Natural killer cell (primary cell): Measurements from ENCODE around the gene HES3. TPM values are rescaled to one million over a fixed set of nuclear protein-coding genes. Genes with fewer than 3 reads are reported as not detected.

Experiments
- ATAC-seq, 3 donors: fragments of 150-1000 bp in 2 of 3; fragments of 200-7000 bp in 1 of 3; cut with Tn5 transposase; 1 replicate in 1 of 3; 2 replicates in 2 of 3; pipeline ENCODE4 v1.10.0; 2021; ENCODE audit warnings: mild to moderate bottlenecking in 2 of 3, moderate library complexity in 2 of 3
- DNase-seq, 2 donors: peaks; one replicate each; pipeline versions ENCODE4 v3.0.0 to v3.0.0-alpha.2; 2013 to 2021; ENCODE audit warnings: mixed read lengths in 1 of 2
- H3K27ac ChIP-seq: one replicate; pipeline ENCODE4 v1.5.1; 2013; ENCODE audit warnings: mild to moderate bottlenecking, low read length
- H3K27me3 ChIP-seq: one replicate; pipeline ENCODE4 v1.6.1; 2013; ENCODE audit warnings: low read length; ENCODE audit not compliant: control insufficient read depth, insufficient read depth
- H3K36me3 ChIP-seq: one replicate; pipeline ENCODE4 v1.6.1; 2013; ENCODE audit warnings: low read length; ENCODE audit not compliant: control insufficient read depth, insufficient read depth
- H3K4me1 ChIP-seq: one replicate; pipeline ENCODE4 v1.6.1; 2013; ENCODE audit warnings: low read length; ENCODE audit not compliant: control insufficient read depth, insufficient read depth
- H3K4me3 ChIP-seq: one replicate; pipeline ENCODE4 v1.5.1; 2013; ENCODE audit warnings: low read length
- H3K9me3 ChIP-seq: one replicate; pipeline ENCODE4 v1.6.1; 2013; ENCODE audit warnings: low read length; ENCODE audit not compliant: control insufficient read depth, insufficient read depth
- H3K27ac Mint-ChIP-seq, 2 donors: one replicate each; pipeline ENCODE4 v1.8.0; 2022; ENCODE audit warnings: mild to moderate bottlenecking in 2 of 2, mixed read lengths in 2 of 2, moderate library complexity in 1 of 2
- H3K27me3 Mint-ChIP-seq, 2 donors: one replicate each; pipeline ENCODE4 v1.8.0; 2022; ENCODE audit warnings: low read depth in 2 of 2, mixed read lengths in 2 of 2
- H3K36me3 Mint-ChIP-seq: one replicate; pipeline ENCODE4 v1.8.0; 2022; ENCODE audit warnings: mixed read lengths
- H3K4me1 Mint-ChIP-seq, 2 donors: one replicate each; pipeline ENCODE4 v1.8.0; 2022; ENCODE audit warnings: mixed read lengths in 2 of 2
- H3K4me3 Mint-ChIP-seq: one replicate; pipeline ENCODE4 v1.8.0; 2022; ENCODE audit warnings: mild to moderate bottlenecking, moderate library complexity, mixed read lengths
- H3K9me3 Mint-ChIP-seq, 2 donors: one replicate each; pipeline ENCODE4 v1.8.0; 2022; ENCODE audit warnings: mixed read lengths in 2 of 2
- CTCF ChIP-seq: fragments of 200-600 bp; IDR thresholded peaks from one replicate; pipeline ENCODE4 v1.8.0; 2022; ENCODE audit warnings: antibody characterized with exemption
- WGBS: methylation state at CpG from one replicate; pipeline ENCODE4 v1.1.7; 2013; ENCODE audit warnings: missing lambda C conversion rate; ENCODE audit not compliant: insufficient coverage; 5-methylcytosine and 5-hydroxymethylcytosine counted together
- intact Hi-C: fragments of 100-400 bp; cut with micrococcal nuclease; formaldehyde crosslinking; loops from one replicate; pipeline ENCODE4 v1.14.2; 2022
- total RNA-seq, 4 donors: library from RNA; stranded (reverse); fragments of 120-200 nt in 1 of 4; gene quantifications; one replicate each; pipeline versions ENCODE4 v1.2.3 to v1.2.4, GENCODE V29; 2013 to 2022

Gene HES3
- total RNA-seq, 3 donors from 2014 or later (not counting 1 experiment from before 2014, with no cell fraction given): not detected

GRCh38 chr1:6205849-6206519 is 38.0 kb upstream of the HES3 start, which contains the start of gene RNF207:
TSS of gene RNF207 (plus strand) at chr1:6206119. CDS start at chr1:6206536, 417 bp downstream.
- WGBS: under 1% methylated on average over 66 of the region's 66 CpGs
- DNase-seq: peak; percentile 26 to 78
- Mint-ChIP-seq H3K36me3 (no peaks in the 10 kb centered on the region), H3K27me3 (peaks cover 0 to 21% of the 10 kb centered on the region in 2 donors), H3K9me3 (no peaks in the 10 kb centered on the region), H3K27ac (no peak within 1 kb of the TSS), H3K4me3 (peak within 1 kb of the TSS; percentile 47), H3K4me1 (peaks cover under 1 to 4% of the 10 kb centered on the region in 2 donors)
- no peak within 1 kb of the TSS for H3K27ac ChIP-seq
- no peaks in the 10 kb centered on the region for H3K36me3 ChIP-seq
- TF ChIP-seq CTCF: no peak
- peak within 1 kb of the TSS; percentile 49 for H3K4me3 ChIP-seq
- peak; percentile 60 to 73 (median 68) for ATAC-seq
- no peaks in the 10 kb centered on the region for H3K9me3 ChIP-seq
- H3K27me3 ChIP-seq: peaks cover 20% of the 10 kb centered on the region
- peaks cover 35% of the 10 kb centered on the region for H3K4me1 ChIP-seq
- intact Hi-C loops: no loop called here

GRCh38 chr1:6206520-6206855 is 37.5 kb upstream of the HES3 start:
- Mint-ChIP-seq H3K4me3 (peak overlapping the region; percentile 47), H3K4me1 (no peaks in the 10 kb centered on the region), H3K27ac (no peak overlapping the region), H3K27me3 (peaks cover 0 to 21% of the 10 kb centered on the region in 2 donors), H3K36me3 (no peaks in the 10 kb centered on the region), H3K9me3 (no peaks in the 10 kb centered on the region)
- DNase-seq: no peak
- WGBS: 9% methylated on average over 25 of the region's 25 CpGs
- H3K27ac ChIP-seq: no peak overlapping the region
- peaks cover 35% of the 10 kb centered on the region for H3K4me1 ChIP-seq
- H3K9me3 ChIP-seq: no peaks in the 10 kb centered on the region
- no peak for ATAC-seq
- intact Hi-C loops: no loop called here
- peaks cover 20% of the 10 kb centered on the region for H3K27me3 ChIP-seq
- H3K36me3 ChIP-seq: no peaks in the 10 kb centered on the region
- TF ChIP-seq CTCF: no peak
- H3K4me3 ChIP-seq: peak overlapping the region; percentile 49

GRCh38 chr1:6207075-6207885 is 36.7 kb upstream of the HES3 start:
- ATAC-seq: no peak
- H3K27me3 ChIP-seq: peaks cover 20% of the 10 kb centered on the region
- no peak overlapping the region for H3K4me3 Mint-ChIP-seq

More at GRCh38 chr1:6207075-6207885, 36.7 kb upstream of the HES3 start:
- WGBS: 67% methylated on average over 19 of the region's 19 CpGs
- no peak for DNase-seq
- H3K4me1 ChIP-seq: peaks cover 35% of the 10 kb centered on the region
- Mint-ChIP-seq H3K36me3 (no peaks in the 10 kb centered on the region), H3K4me1 (no peaks in the 10 kb centered on the region), H3K9me3 (no peaks in the 10 kb centered on the region), H3K27ac (no peak overlapping the region), H3K27me3 (peaks cover 0 to 21% of the 10 kb centered on the region in 2 donors)
- H3K9me3 ChIP-seq: no peaks in the 10 kb centered on the region
- H3K4me3 ChIP-seq: no peak overlapping the region
- no peak overlapping the region for H3K27ac ChIP-seq
- H3K36me3 ChIP-seq: no peaks in the 10 kb centered on the region
- intact Hi-C loops: no loop called here
- TF ChIP-seq CTCF: no peak
